Astrocyte (in vitro differentiated cells and primary cell): ENCODE data around the gene OPRD1. TPM values are rescaled to one million over a fixed set of nuclear protein-coding genes. Genes with fewer than 3 reads are reported as not detected.
"Not testable (repeated sequence)": the region's sequence is repeated elsewhere in the genome, so short reads cannot be mapped to it uniquely, and the experiment has no call there.

Experiments
- DNase-seq: peaks from one replicate; pipeline ENCODE4 v3.0.0-alpha.2; 2010; ENCODE audit warnings: low read depth
- FAIRE-seq: peaks from 2 replicates; lab custom pipeline; 2011; peaks lifted over from hg19 to GRCh38; lab: Jason Lieb, UNC
- H2AFZ ChIP-seq: 2 replicates; pipeline ENCODE4 v1.6.0; 2012; ENCODE audit warnings: low read depth, low read length, inconsistent platforms
- H3K27ac ChIP-seq: 2 replicates; pipeline ENCODE4 v1.5.1; 2011; ENCODE audit warnings: low read depth, low read length, inconsistent platforms
- H3K27me3 ChIP-seq: 2 replicates; pipeline ENCODE4 v1.6.0; 2011; ENCODE audit warnings: low read length, inconsistent platforms; ENCODE audit not compliant: insufficient read depth
- H3K36me3 ChIP-seq: 2 replicates; pipeline ENCODE4 v1.5.1; 2011; ENCODE audit warnings: low read length, inconsistent platforms; ENCODE audit not compliant: insufficient read depth
- H3K4me1 ChIP-seq: 2 replicates; pipeline ENCODE4 v1.5.1; 2011; ENCODE audit warnings: low read length, inconsistent platforms; ENCODE audit not compliant: insufficient read depth
- H3K4me2 ChIP-seq: 2 replicates; pipeline ENCODE4 v1.6.0; 2012; ENCODE audit warnings: low read length, inconsistent platforms
- H3K4me3 ChIP-seq: 2 replicates; pipeline ENCODE4 v1.5.1; 2011; ENCODE audit warnings: low read depth, mild to moderate bottlenecking, low read length, inconsistent platforms; ENCODE audit not compliant: insufficient read depth
- H3K79me2 ChIP-seq: 2 replicates; pipeline ENCODE4 v1.6.0; 2012; ENCODE audit warnings: mild to moderate bottlenecking, low read length, inconsistent platforms; ENCODE audit not compliant: insufficient read depth
- H3K9ac ChIP-seq: 2 replicates; pipeline ENCODE4 v1.6.0; 2012; ENCODE audit warnings: mild to moderate bottlenecking, low read length, inconsistent platforms
- H3K9me3 ChIP-seq: 2 replicates; pipeline ENCODE4 v1.5.1; 2012; ENCODE audit warnings: low read depth, mild to moderate bottlenecking, low read length, inconsistent platforms; ENCODE audit not compliant: insufficient read depth
- H4K20me1 ChIP-seq: 2 replicates; pipeline ENCODE4 v1.6.0; 2012; ENCODE audit warnings: low read length, inconsistent platforms; ENCODE audit not compliant: insufficient read depth
- H3K27ac Mint-ChIP-seq: one replicate; pipeline ENCODE4 v1.8.0; 2021; ENCODE audit warnings: mild to moderate bottlenecking, mixed read lengths; ENCODE audit not compliant: unreplicated experiment
- H3K27me3 Mint-ChIP-seq: one replicate; pipeline ENCODE4 v1.8.0; 2021; ENCODE audit warnings: low read depth, mixed read lengths; ENCODE audit not compliant: unreplicated experiment
- H3K36me3 Mint-ChIP-seq: one replicate; pipeline ENCODE4 v1.8.0; 2021; ENCODE audit warnings: low read depth, mixed read lengths; ENCODE audit not compliant: unreplicated experiment
- H3K4me1 Mint-ChIP-seq: one replicate; pipeline ENCODE4 v1.8.0; 2021; ENCODE audit warnings: low read depth, mixed read lengths; ENCODE audit not compliant: unreplicated experiment
- H3K4me3 Mint-ChIP-seq: one replicate; pipeline ENCODE4 v1.8.0; 2021; ENCODE audit warnings: mild to moderate bottlenecking, moderate library complexity, mixed read lengths; ENCODE audit not compliant: unreplicated experiment
- H3K9me3 Mint-ChIP-seq: one replicate; pipeline ENCODE4 v1.8.0; 2021; ENCODE audit warnings: mild to moderate bottlenecking, mixed read lengths; ENCODE audit not compliant: unreplicated experiment
- CTCF ChIP-seq: IDR thresholded peaks from 2 replicates; pipeline ENCODE4 v1.5.1; 2011; ENCODE audit warnings: low read depth, mild to moderate bottlenecking, inconsistent platforms, low read length, moderate library complexity; ENCODE audit not compliant: insufficient read depth
- EZH2 ChIP-seq: IDR thresholded peaks from 2 replicates; pipeline ENCODE4 v1.6.1; 2012; ENCODE audit warnings: mild to moderate bottlenecking, low read length, inconsistent platforms; ENCODE audit not compliant: insufficient read depth
- total RNA-seq: library from RNA; stranded (reverse); gene quantifications from 2 replicates; pipeline ENCODE4 v1.2.1, GENCODE V29; 2021

The OPRD1 gene
- total RNA-seq, 1 donor from 2014 or later, result 1.2 TPM

GRCh38 chr1:28869952-28870351 is 58.0 kb downstream of the OPRD1 start:
- FAIRE-seq, result no peak
- H3K4me1 Mint-ChIP-seq, result peaks cover 3% of the 10 kb centered on the region

GRCh38 chr1:28871631-28872401 is 59.8 kb downstream of the OPRD1 start:
- peaks cover 1% of the 10 kb centered on the region for H3K4me1 Mint-ChIP-seq
- no peak overlapping the region for H3K27ac Mint-ChIP-seq
- H3K27me3 ChIP-seq, result peaks cover 10% of the 10 kb centered on the region
- DNase-seq (no peak), FAIRE-seq (no peak)
- H3K27me3 Mint-ChIP-seq, result peaks cover 15% of the 10 kb centered on the region
- H3K4me3 Mint-ChIP-seq, result peak overlapping the region; percentile 15
- H3K79me2 ChIP-seq, result no peaks in the 10 kb centered on the region
- H3K36me3 Mint-ChIP-seq, result no peaks in the 10 kb centered on the region
- no peaks in the 10 kb centered on the region for H3K4me1 ChIP-seq
- no peak overlapping the region for H3K9ac ChIP-seq
- no peak overlapping the region for H3K27ac ChIP-seq
- no peaks in the 10 kb centered on the region for H4K20me1 ChIP-seq
- H3K4me2 ChIP-seq, result no peak overlapping the region
- TF ChIP-seq EZH2 (no peak), CTCF (no peak)
- no peaks in the 10 kb centered on the region for H3K9me3 ChIP-seq
- H3K9me3 Mint-ChIP-seq, result no peaks in the 10 kb centered on the region
- H3K4me3 ChIP-seq, result no peak overlapping the region
- no peaks in the 10 kb centered on the region for H3K36me3 ChIP-seq
- H2AFZ ChIP-seq, result no peak overlapping the region

More at GRCh38 chr1:28869952-28870351, 58.0 kb downstream of the OPRD1 start:
- Histone ChIP-seq H3K27me3 (peaks cover 19% of the 10 kb centered on the region), H3K4me3 (no peak overlapping the region), H3K4me1 (no peaks in the 10 kb centered on the region), H3K27ac (no peak overlapping the region), H4K20me1 (no peaks in the 10 kb centered on the region), H3K9ac (no peak overlapping the region), H3K79me2 (no peaks in the 10 kb centered on the region), H3K4me2 (no peak overlapping the region), H3K9me3 (no peaks in the 10 kb centered on the region), H3K36me3 (no peaks in the 10 kb centered on the region), H2AFZ (no peak overlapping the region)
- Mint-ChIP-seq H3K36me3 (no peaks in the 10 kb centered on the region), H3K27me3 (peaks cover 23% of the 10 kb centered on the region), H3K4me3 (no peak overlapping the region), H3K9me3 (no peaks in the 10 kb centered on the region), H3K27ac (no peak overlapping the region)
- TF ChIP-seq EZH2, result no peak
- no peak for TF ChIP-seq CTCF
- DNase-seq, result no peak

GRCh38 chr1:28875134-28875533 is 63.2 kb downstream of the OPRD1 start:
- H3K4me3 ChIP-seq, H4K20me1 ChIP-seq, H3K27me3 Mint-ChIP-seq, H3K79me2 ChIP-seq, H3K4me2 ChIP-seq, H3K4me1 Mint-ChIP-seq, H3K4me3 Mint-ChIP-seq, H3K36me3 Mint-ChIP-seq, H3K27me3 ChIP-seq, FAIRE-seq, H3K9ac ChIP-seq, H3K9me3 Mint-ChIP-seq, H3K9me3 ChIP-seq, H2AFZ ChIP-seq, H3K36me3 ChIP-seq, DNase-seq, H3K27ac ChIP-seq, H3K4me1 ChIP-seq, H3K27ac Mint-ChIP-seq: not testable (repeated sequence)
